Testis (tissue), 2 donors: ENCODE results near the gene PLET1.

ENCODE experiments used
- POLR2A ChIP-seq: fragments of 450-650 bp; IDR thresholded peaks from one replicate; pipeline ENCODE4 v1.6.1; 2017; ENCODE audit warnings: antibody characterized with exemption, mild to moderate bottlenecking, moderate library complexity
- TF ChIP-seq, protein P1 (sequence below), 3 experiments: fragments of 450-650 bp in 2 of 3; fragments of 200-600 bp in 1 of 3; sonication (generic) in 1 of 3; IDR thresholded peaks; one replicate each; pipeline ENCODE4 v1.5.1; 2016 to 2019; ENCODE audit warnings: antibody characterized with exemption in 3 of 3, mild to moderate bottlenecking in 2 of 3, moderate library complexity in 1 of 3

DNA sequence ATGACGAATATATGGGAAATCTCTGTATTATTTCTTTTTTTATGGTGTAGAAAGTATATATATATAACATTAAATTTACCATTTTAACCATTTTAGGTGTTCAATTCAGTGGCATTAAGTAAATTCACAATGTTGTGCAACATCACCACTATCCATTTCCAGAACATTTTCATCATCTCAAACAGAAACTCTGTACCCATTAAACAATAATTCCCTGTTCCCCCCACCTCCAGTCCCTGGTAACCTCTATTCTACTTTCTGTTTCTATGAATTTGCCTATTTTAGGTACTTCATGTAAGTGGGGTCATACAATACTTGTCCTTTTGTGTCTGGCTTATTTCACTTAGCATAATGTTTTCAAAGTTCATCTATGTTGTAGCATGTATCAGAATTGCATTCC lies 49.8 kb downstream of the PLET1 start:
- TF ChIP-seq, protein P1, sequence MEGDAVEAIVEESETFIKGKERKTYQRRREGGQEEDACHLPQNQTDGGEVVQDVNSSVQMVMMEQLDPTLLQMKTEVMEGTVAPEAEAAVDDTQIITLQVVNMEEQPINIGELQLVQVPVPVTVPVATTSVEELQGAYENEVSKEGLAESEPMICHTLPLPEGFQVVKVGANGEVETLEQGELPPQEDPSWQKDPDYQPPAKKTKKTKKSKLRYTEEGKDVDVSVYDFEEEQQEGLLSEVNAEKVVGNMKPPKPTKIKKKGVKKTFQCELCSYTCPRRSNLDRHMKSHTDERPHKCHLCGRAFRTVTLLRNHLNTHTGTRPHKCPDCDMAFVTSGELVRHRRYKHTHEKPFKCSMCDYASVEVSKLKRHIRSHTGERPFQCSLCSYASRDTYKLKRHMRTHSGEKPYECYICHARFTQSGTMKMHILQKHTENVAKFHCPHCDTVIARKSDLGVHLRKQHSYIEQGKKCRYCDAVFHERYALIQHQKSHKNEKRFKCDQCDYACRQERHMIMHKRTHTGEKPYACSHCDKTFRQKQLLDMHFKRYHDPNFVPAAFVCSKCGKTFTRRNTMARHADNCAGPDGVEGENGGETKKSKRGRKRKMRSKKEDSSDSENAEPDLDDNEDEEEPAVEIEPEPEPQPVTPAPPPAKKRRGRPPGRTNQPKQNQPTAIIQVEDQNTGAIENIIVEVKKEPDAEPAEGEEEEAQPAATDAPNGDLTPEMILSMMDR (IDR thresholded peaks at IDR 0.05): no peak
- TF ChIP-seq POLR2A: no peak
